Right lobe of liver (tissue), 6 donors: ENCODE results near the gene ATF7IP. TPM values are rescaled to one million over a fixed set of nuclear protein-coding genes. Genes with fewer than 3 reads are reported as not detected.

Source experiments
- ATAC-seq, 4 donors: fragments of 200-7000 bp; cut with Tn5 transposase; one replicate each; pipeline ENCODE4 v1.9.1; 2020; ENCODE audit warnings: mild to moderate bottlenecking in 4 of 4, moderate library complexity in 4 of 4
- DNase-seq, 3 donors: peaks; one replicate each; pipeline ENCODE4 v3.0.0-alpha.2; 2020
- H3K27ac ChIP-seq, 3 donors: fragments of 200-600 bp; one replicate each; pipeline ENCODE4 v1.8.0; 2022
- H3K27me3 ChIP-seq, 2 donors: fragments of 200-600 bp; one replicate each; pipeline ENCODE4 v1.8.0; 2022
- H3K36me3 ChIP-seq, 4 donors: fragments of 200-600 bp; sonication (generic) in 1 of 4; one replicate each; pipeline versions ENCODE4 v1.5.1 to v1.8.0; 2017 to 2022; ENCODE audit warnings: control low read depth in 1 of 4
- H3K4me1 ChIP-seq, 4 donors: fragments of 200-600 bp; sonication (generic) in 1 of 4; one replicate each; pipeline versions ENCODE4 v1.5.1 to v1.8.0; 2017 to 2022; ENCODE audit warnings: control low read depth in 1 of 4
- H3K4me3 ChIP-seq, 3 donors: fragments of 200-600 bp; one replicate each; pipeline ENCODE4 v1.8.0; 2022
- H3K9me3 ChIP-seq, 4 donors: fragments of 200-600 bp; sonication (generic) in 1 of 4; one replicate each; pipeline versions ENCODE4 v1.5.1 to v1.8.0; 2017 to 2022; ENCODE audit warnings: control low read depth in 1 of 4
- CTCF ChIP-seq, 4 donors: fragments of 200-600 bp in 3 of 4; fragments of 450-650 bp in 1 of 4; IDR thresholded peaks; one replicate each; pipeline versions ENCODE4 v1.5.1 to v1.8.0; 2016 to 2022; ENCODE audit warnings: antibody characterized with exemption in 4 of 4, mild to moderate bottlenecking in 2 of 4
- POLR2A ChIP-seq: fragments of 450-650 bp; IDR thresholded peaks from one replicate; pipeline ENCODE4 v1.6.1; 2017; ENCODE audit warnings: antibody characterized with exemption, mild to moderate bottlenecking
- WGBS: methylation state at CpG from one replicate; pipeline ENCODE4 v1.1.6; 2018; ENCODE audit warnings: low coverage, low lambda C conversion rate; ENCODE audit not compliant: insufficient coverage; ENCODE audit errors: missing lambda C conversion rate; 5-methylcytosine and 5-hydroxymethylcytosine counted together
- intact Hi-C, 2 donors: fragments of 100-400 bp; cut with DNase I; formaldehyde crosslinking; loops; one replicate each; pipeline versions ENCODE4 v1.11.2 to v1.14.1; 2022
- total RNA-seq, 6 experiments: library from RNA; depleted of rRNA in 2 of 6; stranded (reverse); fragments of >200 nt in 2 of 6; fragmentation: NEBNext Ultra II Directional in 3 of 6; extraction: Animal tissue kit (Norgen Biotek cat#: 25700) in 3 of 6; gene quantifications; one replicate each; pipeline versions ENCODE4 v1.1.0 to v1.2.4, GENCODE V29; 2016 to 2023
- donor health status: DM: no; HTN: yes; CAD: no.
- donor health status: DM: no; HTN: no; CAD: no.
- donor health status: DM: no; HTN: no; CAD: no.
- donor health status: DM: no; HTN: yes; CAD: no.
- donor health status: DM: no; HTN: yes; CAD: no.

ATF7IP gene
- total RNA-seq, 6 experiments from 2014 or later: 17.5 to 33.6 (median 27.4) TPM

GRCh38 chr12:14521822-14522221, 156.3 kb downstream of the ATF7IP start:
- ATAC-seq (no peak), DNase-seq (no peak)
- intact Hi-C loops: no loop called here
- Histone ChIP-seq H3K4me1 (no peaks in the 10 kb centered on the region), H3K9me3 (peaks cover 0 to 7% (median 0%) of the 10 kb centered on the region in 4 donors), H3K36me3 (peaks cover 0 to 2% (median 0%) of the 10 kb centered on the region in 4 donors), H3K27me3 (no peaks in the 10 kb centered on the region), H3K4me3 (no peak overlapping the region), H3K27ac (no peak overlapping the region)
- TF ChIP-seq CTCF (IDR thresholded peaks at IDR 0.05): no peak
- no peak for TF ChIP-seq POLR2A

GRCh38 chr12:14525964-14526363, 160.5 kb downstream of the ATF7IP start:
- intact Hi-C loops: no loop called here
- no peaks in the 10 kb centered on the region for H3K27me3 ChIP-seq
- TF ChIP-seq CTCF (IDR thresholded peaks at IDR 0.05): no peak
- TF ChIP-seq POLR2A: no peak
- DNase-seq: no peak
- WGBS: 74% methylated on average over 2 of the region's 2 CpGs
- no peak overlapping the region for H3K27ac ChIP-seq
- H3K4me1 ChIP-seq: no peaks in the 10 kb centered on the region
- peaks cover 0 to 7% (median 0%) of the 10 kb centered on the region in 4 donors for H3K9me3 ChIP-seq
- H3K36me3 ChIP-seq: peaks cover 0 to 2% (median 0%) of the 10 kb centered on the region in 4 donors
- ATAC-seq: no peak
- H3K4me3 ChIP-seq: no peak overlapping the region

GRCh38 chr12:14532152-14532551, 166.7 kb downstream of the ATF7IP start:
- Histone ChIP-seq H3K36me3 (no peaks in the 10 kb centered on the region), H3K27ac (no peak overlapping the region), H3K27me3 (no peaks in the 10 kb centered on the region), H3K4me1 (no peaks in the 10 kb centered on the region), H3K9me3 (no peaks in the 10 kb centered on the region), H3K4me3 (no peak overlapping the region)
- TF ChIP-seq CTCF (IDR thresholded peaks at IDR 0.05) (no peak), POLR2A (no peak)
- WGBS: 90% methylated on average over 2 of the region's 10 CpGs
- ATAC-seq: no peak
- DNase-seq: no peak
- intact Hi-C loops: no loop called here

GRCh38 chr12:14537088-14537487, 171.6 kb downstream of the ATF7IP start:
- TF ChIP-seq POLR2A (no peak), CTCF (IDR thresholded peaks at IDR 0.05) (no peak)
- Histone ChIP-seq H3K36me3 (no peaks in the 10 kb centered on the region), H3K27ac (no peak overlapping the region), H3K9me3 (no peaks in the 10 kb centered on the region), H3K27me3 (no peaks in the 10 kb centered on the region), H3K4me3 (no peak overlapping the region), H3K4me1 (no peaks in the 10 kb centered on the region)
- no peak for DNase-seq
- ATAC-seq: no peak
- intact Hi-C loops: no loop called here
- 68% methylated on average over 5 of the region's 5 CpGs for WGBS

- no peak for ATAC-seq
- H3K36me3 ChIP-seq: no peaks in the 10 kb centered on the region
- no peak overlapping the region for H3K4me3 ChIP-seq
- H3K27ac ChIP-seq: no peak overlapping the region
- TF ChIP-seq CTCF (IDR thresholded peaks at IDR 0.05) (no peak), POLR2A (no peak)
- no peaks in the 10 kb centered on the region for H3K27me3 ChIP-seq
- no peaks in the 10 kb centered on the region for H3K9me3 ChIP-seq
- WGBS: 77% methylated on average over 4 of the region's 4 CpGs
- intact Hi-C loops: no loop called here
- no peak for DNase-seq
- H3K4me1 ChIP-seq: no peaks in the 10 kb centered on the region
Observed at GRCh38 chr12:14540801-14541462, 175.4 kb downstream of the ATF7IP start.
